A549 (cell line): ENCODE results near the gene FOXP1. TPM values are rescaled to one million over a fixed set of nuclear protein-coding genes. Genes with fewer than 3 reads are reported as not detected.

Source experiments
- ATAC-seq, 2 experiments: fragments of 200-7000 bp in 1 of 2; fragments of >200 bp in 1 of 2; cut with Nextera tagmentation in 1 of 2; cut with Tn5 transposase in 1 of 2; 3 replicates each; pipeline versions ENCODE4 v1.8.0 to v1.9.1; 2018 to 2020; ENCODE audit warnings: mild to moderate bottlenecking in 1 of 2, moderate library complexity in 1 of 2
- CTCF ChIA-PET: fragments of 300-600 bp; sonication (Branson Sonifier 250); formaldehyde crosslinking; extraction: SDS; loops from one replicate; lab custom pipeline; 2021; ENCODE audit warnings: antibody characterized with exemption, inconsistent platforms; lab: Yijun Ruan, JAX
- POLR2A ChIA-PET: fragments of 350-600 bp; formaldehyde crosslinking; extraction: SDS; loops from one replicate; lab custom pipeline; 2021; ENCODE audit warnings: antibody characterized with exemption, inconsistent platforms; lab: Yijun Ruan, JAX
- DNase-seq, 2 experiments: peaks; one replicate each; pipeline versions ENCODE4 v3.0.0 to v3.0.0-alpha.2; 2011 to 2016; ENCODE audit warnings: low read depth in 1 of 2, low spot score in 1 of 2
- FAIRE-seq: peaks from 2 replicates; lab custom pipeline; 2011; peaks lifted over from hg19 to GRCh38; lab: Jason Lieb, UNC
- H3K27ac ChIP-seq, 2 experiments: fragments of >200 bp; sonication (Bioruptor Twin); formaldehyde crosslinking; 3 replicates each; pipeline ENCODE4 v1.5.1; 2016 to 2017
- H3K4me1 ChIP-seq: fragments of >200 bp; sonication (Bioruptor Twin); formaldehyde crosslinking; 3 replicates; pipeline ENCODE4 v1.6.1; 2016
- H3K4me2 ChIP-seq: fragments of >200 bp; sonication (Bioruptor Twin); formaldehyde crosslinking; 3 replicates; pipeline ENCODE4 v1.6.1; 2016
- H3K4me3 ChIP-seq: fragments of >200 bp; sonication (Bioruptor Twin); formaldehyde crosslinking; 3 replicates; pipeline ENCODE4 v1.5.1; 2016
- H3K9me3 ChIP-seq: fragments of >200 bp; sonication (Bioruptor Twin); formaldehyde crosslinking; 3 replicates; pipeline ENCODE4 v1.6.1; 2016
- BHLHE40 ChIP-seq: IDR thresholded peaks from 2 replicates; pipeline ENCODE4 v1.6.1; 2012; ENCODE audit warnings: low read depth, low read length, inconsistent platforms
- CBX8 ChIP-seq: fragments of 200-600 bp; sonication (generic); IDR thresholded peaks from 2 replicates; pipeline ENCODE4 v1.6.1; 2016
- CHD2 ChIP-seq: fragments of 150-350 bp; IDR thresholded peaks from 2 replicates; pipeline ENCODE4 v1.6.1; 2014; ENCODE audit warnings: low read length; ENCODE audit not compliant: partially characterized antibody
- CHD4 ChIP-seq: fragments of 200-600 bp; sonication (generic); IDR thresholded peaks from 2 replicates; pipeline ENCODE4 v1.6.1; 2016; ENCODE audit warnings: antibody characterized with exemption, mild to moderate bottlenecking, borderline replicate concordance
- EHF ChIP-seq: fragments of 250-450 bp; sonication (Bioruptor Pico); IDR thresholded peaks from 2 replicates; pipeline ENCODE4 v1.5.0; 2020; ENCODE audit warnings: mild to moderate bottlenecking
- EP300 ChIP-seq, 2 experiments: fragments of >200 bp; sonication (Bioruptor Twin); formaldehyde crosslinking; IDR thresholded peaks; 2 replicates in 1 of 2; 3 replicates in 1 of 2; pipeline ENCODE4 v1.6.1; 2016 to 2017
- ESRRA ChIP-seq: fragments of 150-350 bp; IDR thresholded peaks from 2 replicates; pipeline ENCODE4 v1.6.1; 2014; ENCODE audit warnings: mild to moderate bottlenecking, low read length, borderline replicate concordance
- FOSB ChIP-seq: fragments of 250-450 bp; sonication (Bioruptor Pico); IDR thresholded peaks from 2 replicates; pipeline ENCODE4 v1.5.0; 2020; ENCODE audit warnings: mild to moderate bottlenecking, moderate library complexity
- FOXS1 ChIP-seq: fragments of 250-450 bp; sonication (Bioruptor Pico); IDR thresholded peaks from 2 replicates; pipeline ENCODE4 v1.5.0; 2020; ENCODE audit warnings: mild to moderate bottlenecking, moderate library complexity
- GATA3 ChIP-seq: IDR thresholded peaks from 2 replicates; pipeline ENCODE4 v1.6.1; 2012; ENCODE audit warnings: borderline replicate concordance
- HDAC2 ChIP-seq: fragments of 200-600 bp; sonication (generic); IDR thresholded peaks from 2 replicates; pipeline ENCODE4 v1.6.1; 2016
- HEYL ChIP-seq: fragments of 250-450 bp; sonication (Bioruptor Pico); IDR thresholded peaks from 2 replicates; pipeline ENCODE4 v1.8.0; 2021; ENCODE audit warnings: mild to moderate bottlenecking, moderate library complexity
- HOXA7 ChIP-seq: fragments of 250-450 bp; sonication (Bioruptor Pico); IDR thresholded peaks from 2 replicates; pipeline ENCODE4 v1.5.0; 2020; ENCODE audit warnings: mild to moderate bottlenecking, moderate library complexity
- HOXB13 ChIP-seq: fragments of 250-450 bp; sonication (Bioruptor Pico); IDR thresholded peaks from 2 replicates; pipeline ENCODE4 v1.5.0; 2020; ENCODE audit warnings: low read depth, mild to moderate bottlenecking, moderate library complexity
- PBX3 ChIP-seq: IDR thresholded peaks from 2 replicates; pipeline ENCODE4 v1.6.1; 2012
- PHF8 ChIP-seq: fragments of 200-600 bp; sonication (generic); IDR thresholded peaks from 2 replicates; pipeline ENCODE4 v1.6.1; 2016; ENCODE audit warnings: low read depth, mild to moderate bottlenecking, antibody characterized with exemption, moderate library complexity, borderline replicate concordance
- RARB ChIP-seq: fragments of 250-450 bp; sonication (Bioruptor Pico); IDR thresholded peaks from 2 replicates; pipeline ENCODE4 v1.8.0; 2021; ENCODE audit warnings: mild to moderate bottlenecking, moderate library complexity
- RFX5 ChIP-seq: fragments of 450-650 bp; IDR thresholded peaks from 2 replicates; pipeline ENCODE4 v1.7.1; 2014; ENCODE audit warnings: antibody characterized with exemption, mild to moderate bottlenecking, moderate library complexity
- SMC3 ChIP-seq: fragments of >200 bp; sonication (Bioruptor Twin); formaldehyde crosslinking; IDR thresholded peaks from 3 replicates; pipeline ENCODE4 v1.6.1; 2018; ENCODE audit warnings: inconsistent platforms
- TFCP2L1 ChIP-seq: fragments of 250-450 bp; sonication (Bioruptor Pico); IDR thresholded peaks from 2 replicates; pipeline ENCODE4 v1.5.0; 2021; ENCODE audit warnings: mild to moderate bottlenecking
- ZC3H11A ChIP-seq: fragments of 450-650 bp; IDR thresholded peaks from 2 replicates; pipeline ENCODE4 v1.6.1; 2014; ENCODE audit warnings: antibody characterized with exemption, mild to moderate bottlenecking
- ZFP36 ChIP-seq: fragments of 450-650 bp; IDR thresholded peaks from 2 replicates; pipeline ENCODE4 v1.6.1; 2014; ENCODE audit warnings: borderline replicate concordance; ENCODE audit not compliant: partially characterized antibody
- ZNF302 ChIP-seq: fragments of 250-450 bp; sonication (Bioruptor Pico); IDR thresholded peaks from 2 replicates; pipeline ENCODE4 v1.9.0; 2021; ENCODE audit warnings: inconsistent platforms, mild to moderate bottlenecking, moderate library complexity
- ZSCAN20 ChIP-seq: fragments of 250-450 bp; sonication (Bioruptor Pico); IDR thresholded peaks from 2 replicates; pipeline ENCODE4 v1.8.0; 2022; ENCODE audit warnings: mild to moderate bottlenecking, moderate library complexity
- WGBS: methylation state at CpG from one replicate; pipeline ENCODE4 v1.1.6; 2017; ENCODE audit errors: missing lambda C conversion rate; 5-methylcytosine and 5-hydroxymethylcytosine counted together
- polyA plus RNA-seq, 4 experiments: library from polyadenylated mRNA; depleted of rRNA in 3 of 4; stranded (reverse); fragments of >200 nt; fragmentation: RNase III in 1 of 4; extraction: RNeasy Plus Mini Kit Qiagen cat#74134 plus additional on column Dnase treatment in 1 of 4; gene quantifications; 2 replicates in 3 of 4; 3 replicates in 1 of 4; pipeline ENCODE4 v1.2.3, GENCODE V29; 2011 to 2017
- TF ChIP-seq, protein P1 (sequence below): fragments of 450-650 bp; IDR thresholded peaks from 2 replicates; pipeline ENCODE4 v1.6.1; 2014; ENCODE audit warnings: antibody characterized with exemption
- TF ChIP-seq, protein P2 (sequence below): fragments of >200 bp; sonication (Bioruptor Twin); formaldehyde crosslinking; IDR thresholded peaks from 3 replicates; pipeline ENCODE4 v1.6.1; 2016

Gene FOXP1
- polyA plus RNA-seq, 2 of the 4 experiments (the other 2 are of a cell fraction): 12.8 to 13.9 TPM

GRCh38 chr3:71616571-71617021 is 33.1 kb upstream of the FOXP1 start:
- Histone ChIP-seq H3K27ac (no peak overlapping the region), H3K9me3 (no peaks in the 10 kb centered on the region), H3K4me3 (no peak overlapping the region), H3K4me2 (no peak overlapping the region), H3K4me1 (no peaks in the 10 kb centered on the region)
- ChIA-PET POLR2A (no interaction called here), CTCF (interaction anchor here (0.5 to 1.0 kb wide), 2 partner anchors 23 to 136 kb away, joined by 3 read pairs; no protein-coding TSS in a partner anchor)
- FAIRE-seq (no peak), DNase-seq (no peak), ATAC-seq (no peak)
- 71% methylated on average over 6 of the region's 6 CpGs for WGBS
- TF ChIP-seq GATA3 (no peak), RFX5 (no peak), ESRRA (no peak)

DNA sequence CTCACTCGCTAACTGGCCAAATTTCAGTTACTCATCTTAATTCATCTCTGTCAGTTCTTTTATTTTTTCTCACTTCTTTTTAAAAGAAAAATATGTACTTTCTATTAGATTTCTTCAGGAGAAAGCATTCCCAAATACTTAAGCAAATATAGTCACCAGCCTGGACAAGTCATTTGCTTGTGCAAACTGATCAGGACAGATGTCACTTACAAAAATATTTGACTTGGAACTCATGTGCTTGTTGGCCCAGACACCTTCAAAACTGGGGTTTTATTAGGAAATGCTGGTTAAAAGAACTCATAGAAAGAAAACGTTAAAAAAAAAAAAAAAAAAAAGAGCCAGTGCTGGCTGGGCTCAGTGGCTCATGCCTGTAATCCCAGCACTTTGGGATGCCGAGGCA is 31.3 kb upstream of the FOXP1 start:
- DNase-seq (no peak), ATAC-seq (no peak), FAIRE-seq (no peak)
- 51% methylated on average over 3 of the region's 3 CpGs for WGBS
- TF ChIP-seq ZFP36 (no peak), EP300 (IDR thresholded peaks at IDR 0.05) (no peak), CHD2 (no peak), HEYL (no peak), ZC3H11A (no peak), HOXA7 (no peak), FOXS1 (CRISPR knock-in tag) (no peak), ZNF302 (no peak)
- TF ChIP-seq, protein P1, sequence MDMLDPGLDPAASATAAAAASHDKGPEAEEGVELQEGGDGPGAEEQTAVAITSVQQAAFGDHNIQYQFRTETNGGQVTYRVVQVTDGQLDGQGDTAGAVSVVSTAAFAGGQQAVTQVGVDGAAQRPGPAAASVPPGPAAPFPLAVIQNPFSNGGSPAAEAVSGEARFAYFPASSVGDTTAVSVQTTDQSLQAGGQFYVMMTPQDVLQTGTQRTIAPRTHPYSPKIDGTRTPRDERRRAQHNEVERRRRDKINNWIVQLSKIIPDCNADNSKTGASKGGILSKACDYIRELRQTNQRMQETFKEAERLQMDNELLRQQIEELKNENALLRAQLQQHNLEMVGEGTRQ: no peak
- POLR2A ChIA-PET: interaction anchor here (0.7 kb wide), 1 partner anchor 1181 kb away, joined by 10 read pairs; no protein-coding TSS in a partner anchor
- Histone ChIP-seq H3K4me3 (no peak overlapping the region), H3K9me3 (no peaks in the 10 kb centered on the region), H3K27ac (no peak overlapping the region), H3K4me1 (no peaks in the 10 kb centered on the region), H3K4me2 (no peak overlapping the region)
- CTCF ChIA-PET: no interaction called here

GRCh38 chr3:71614426-71614825 is 30.9 kb upstream of the FOXP1 start:
- Histone ChIP-seq H3K27ac (no peak overlapping the region), H3K4me2 (no peak overlapping the region), H3K9me3 (no peaks in the 10 kb centered on the region), H3K4me1 (no peaks in the 10 kb centered on the region), H3K4me3 (no peak overlapping the region)
- POLR2A ChIA-PET: no interaction called here
- ATAC-seq (no peak), FAIRE-seq (no peak), DNase-seq (no peak)
- CTCF ChIA-PET: no interaction called here
- TF ChIP-seq FOXS1 (CRISPR knock-in tag) (no peak), ZSCAN20 (no peak), CBX8 (no peak), TFCP2L1 (CRISPR knock-in tag) (no peak), HDAC2 (no peak), PBX3 (no peak), ZFP36 (no peak), HOXB13 (CRISPR knock-in tag) (no peak), PHF8 (no peak), ZC3H11A (no peak), RARB (no peak), EHF (CRISPR knock-in tag) (no peak), BHLHE40 (no peak), CHD4 (no peak), FOSB (CRISPR knock-in tag) (no peak), SMC3 (no peak)
- TF ChIP-seq, protein P2, sequence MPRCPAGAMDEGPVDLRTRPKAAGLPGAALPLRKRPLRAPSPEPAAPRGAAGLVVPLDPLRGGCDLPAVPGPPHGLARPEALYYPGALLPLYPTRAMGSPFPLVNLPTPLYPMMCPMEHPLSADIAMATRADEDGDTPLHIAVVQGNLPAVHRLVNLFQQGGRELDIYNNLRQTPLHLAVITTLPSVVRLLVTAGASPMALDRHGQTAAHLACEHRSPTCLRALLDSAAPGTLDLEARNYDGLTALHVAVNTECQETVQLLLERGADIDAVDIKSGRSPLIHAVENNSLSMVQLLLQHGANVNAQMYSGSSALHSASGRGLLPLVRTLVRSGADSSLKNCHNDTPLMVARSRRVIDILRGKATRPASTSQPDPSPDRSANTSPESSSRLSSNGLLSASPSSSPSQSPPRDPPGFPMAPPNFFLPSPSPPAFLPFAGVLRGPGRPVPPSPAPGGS: no peak
- WGBS: 83% methylated on average over 5 of the region's 5 CpGs
